ENCODE data around the gene KRT1. TPM values are rescaled to one million over a fixed set of nuclear protein-coding genes. Genes with fewer than 3 reads are reported as not detected.

Gene KRT1
- total RNA-seq, 2 experiments from 2014 or later: not detected

DNA sequence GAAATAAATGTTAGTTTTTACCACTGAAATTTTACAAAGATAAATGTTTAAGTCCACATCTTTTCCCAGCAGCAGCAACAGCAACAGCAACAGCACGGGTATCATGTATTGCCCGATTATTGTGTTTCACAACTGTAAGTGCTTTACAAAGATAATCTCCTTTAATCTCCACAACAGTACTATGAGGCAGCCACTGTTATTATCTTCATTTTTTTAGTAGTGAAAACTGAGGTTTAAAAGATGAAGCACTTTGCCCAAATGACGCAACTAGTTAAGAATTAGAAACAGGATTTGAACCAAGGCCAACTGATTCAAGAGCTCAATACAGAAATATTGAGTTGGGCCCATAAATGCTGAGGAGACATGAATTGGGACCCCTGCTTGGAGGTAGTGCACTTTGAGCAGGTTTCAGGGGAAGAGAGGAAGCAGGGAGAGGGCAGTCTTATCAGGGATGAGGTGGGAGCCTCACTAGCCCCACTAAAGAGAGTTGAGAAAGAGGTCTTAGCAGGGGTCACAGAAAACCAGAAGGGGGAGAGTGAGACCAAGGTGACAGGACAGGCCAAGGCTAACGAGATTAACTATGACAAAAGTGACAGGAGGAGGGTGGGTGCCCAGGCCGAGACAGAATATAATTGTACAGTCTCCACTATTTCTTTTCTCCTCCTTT lies 43.5 kb downstream of the KRT1 start:
- DNase-seq: no peak
- Mint-ChIP-seq H3K27me3 (peaks cover 2% of the 10 kb centered on the region), H3K4me1 (ENCODE audit: low read depth) (peaks cover 24% of the 10 kb centered on the region), H3K27ac (no peak overlapping the region), H3K9me3 (no peaks in the 10 kb centered on the region), H3K36me3 (no peaks in the 10 kb centered on the region), H3K4me3 (no peak overlapping the region)
- intact Hi-C loops (cut with micrococcal nuclease): no loop called here
- ChIA-PET POLR2A (no interaction called here), CTCF (no interaction called here)

DNA sequence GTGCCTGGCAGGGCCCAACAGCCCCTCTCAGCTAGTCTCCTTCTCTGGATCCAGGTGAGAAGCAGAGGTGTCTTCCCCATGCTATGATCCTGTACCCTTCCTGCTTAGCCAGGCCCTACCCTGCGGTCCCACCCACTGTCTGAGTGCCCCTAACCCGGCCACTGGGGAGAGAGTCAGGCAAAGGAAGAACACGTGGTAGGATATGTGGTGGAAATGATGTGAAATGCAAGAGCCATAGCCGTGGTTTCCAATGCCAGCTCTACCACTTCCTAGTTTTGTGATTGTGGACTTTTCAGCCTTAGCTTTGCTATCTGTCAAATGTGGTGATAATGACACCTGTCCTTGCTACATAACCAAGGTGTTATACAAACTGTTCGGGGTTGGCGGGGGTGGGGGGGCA lies 44.0 kb downstream of the KRT1 start:
- Mint-ChIP-seq H3K4me3 (no peak overlapping the region), H3K9me3 (no peaks in the 10 kb centered on the region), H3K27ac (no peak overlapping the region), H3K27me3 (peaks cover 2% of the 10 kb centered on the region), H3K4me1 (ENCODE audit: low read depth) (peaks cover 19% of the 10 kb centered on the region), H3K36me3 (no peaks in the 10 kb centered on the region)
- POLR2A ChIA-PET: no interaction called here
- DNase-seq: no peak
- intact Hi-C loops (cut with micrococcal nuclease): no loop called here
- CTCF ChIA-PET: interaction anchor here (0.7 kb wide), 1 partner anchor 1947 kb away, joined by 4 read pairs; no protein-coding TSS in a partner anchor

- Mint-ChIP-seq H3K27ac (no peak overlapping the region), H3K4me3 (no peak overlapping the region), H3K4me1 (ENCODE audit: low read depth) (peaks cover 27% of the 10 kb centered on the region), H3K9me3 (no peaks in the 10 kb centered on the region), H3K27me3 (peaks cover 2% of the 10 kb centered on the region), H3K36me3 (no peaks in the 10 kb centered on the region)
- CTCF ChIA-PET: interaction anchor here (0.7 kb wide), 1 partner anchor 235 kb away, joined by 3 read pairs; no protein-coding TSS in a partner anchor
- no peak for DNase-seq
- intact Hi-C loops (cut with micrococcal nuclease): no loop called here
- POLR2A ChIA-PET: no interaction called here
Observed at GRCh38 chr12:52634266-52635056, 45.7 kb downstream of the KRT1 start.

DNA sequence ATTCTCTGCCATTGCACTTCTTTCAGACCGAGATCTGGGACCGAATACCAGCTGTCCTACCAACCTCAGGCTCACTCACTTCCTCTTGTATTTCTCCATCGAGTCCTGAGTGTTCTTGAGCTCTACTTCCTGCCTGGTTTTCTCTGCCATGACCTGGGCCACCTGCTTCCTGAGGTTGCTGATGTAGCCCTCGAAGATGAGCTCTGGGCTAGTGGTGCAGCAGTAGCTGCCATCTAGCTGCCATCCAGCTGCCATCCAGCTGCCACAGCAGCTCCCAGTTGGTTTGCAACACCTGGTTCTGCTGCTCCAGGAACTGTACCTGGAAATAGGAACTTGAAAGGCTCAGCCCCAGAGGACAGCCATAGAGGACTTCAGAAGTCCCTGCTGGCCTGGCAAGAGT lies 46.8 kb downstream of the KRT1 start:
- Mint-ChIP-seq H3K36me3 (no peaks in the 10 kb centered on the region), H3K4me3 (no peak overlapping the region), H3K27me3 (peaks cover 2% of the 10 kb centered on the region), H3K27ac (no peak overlapping the region), H3K9me3 (no peaks in the 10 kb centered on the region), H3K4me1 (ENCODE audit: low read depth) (peaks cover 27% of the 10 kb centered on the region)
- ChIA-PET POLR2A (no interaction called here), CTCF (interaction anchor here (0.6 to 1.3 kb wide), 3 partner anchors 167 to 252 kb away, joined by 3 read pairs; no protein-coding TSS in a partner anchor)
- intact Hi-C loops (cut with micrococcal nuclease): no loop called here
- DNase-seq: peak; percentile 26

DNA sequence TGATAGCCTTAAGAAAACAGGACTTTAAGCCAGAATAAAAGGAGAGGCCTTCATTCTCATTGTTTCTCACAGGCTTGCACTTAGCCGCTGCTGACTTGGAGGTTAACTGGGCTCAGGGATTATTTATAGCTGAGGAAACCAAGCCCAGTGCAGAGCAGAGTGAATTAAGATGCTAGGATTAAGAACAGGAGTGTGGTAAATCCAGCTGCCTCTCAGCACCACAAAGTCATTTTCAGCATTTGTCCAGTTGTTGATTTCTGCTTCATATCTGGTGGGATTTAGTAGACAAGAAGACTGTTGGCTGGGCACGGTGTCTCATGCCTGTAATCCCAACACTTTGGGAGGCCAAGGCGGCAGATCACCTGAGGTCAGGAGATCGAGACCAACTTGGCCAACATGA lies 47.6 kb downstream of the KRT1 start:
- Mint-ChIP-seq H3K9me3 (no peaks in the 10 kb centered on the region), H3K4me3 (no peak overlapping the region), H3K36me3 (no peaks in the 10 kb centered on the region), H3K4me1 (ENCODE audit: low read depth) (peaks cover 27% of the 10 kb centered on the region), H3K27me3 (peaks cover 2% of the 10 kb centered on the region), H3K27ac (no peak overlapping the region)
- DNase-seq: no peak
- ChIA-PET POLR2A (no interaction called here), CTCF (interaction anchor here (1.3 kb wide), 1 partner anchor 252 kb away, joined by 3 read pairs; no protein-coding TSS in a partner anchor)
- intact Hi-C loops (cut with micrococcal nuclease): no loop called here

DNA sequence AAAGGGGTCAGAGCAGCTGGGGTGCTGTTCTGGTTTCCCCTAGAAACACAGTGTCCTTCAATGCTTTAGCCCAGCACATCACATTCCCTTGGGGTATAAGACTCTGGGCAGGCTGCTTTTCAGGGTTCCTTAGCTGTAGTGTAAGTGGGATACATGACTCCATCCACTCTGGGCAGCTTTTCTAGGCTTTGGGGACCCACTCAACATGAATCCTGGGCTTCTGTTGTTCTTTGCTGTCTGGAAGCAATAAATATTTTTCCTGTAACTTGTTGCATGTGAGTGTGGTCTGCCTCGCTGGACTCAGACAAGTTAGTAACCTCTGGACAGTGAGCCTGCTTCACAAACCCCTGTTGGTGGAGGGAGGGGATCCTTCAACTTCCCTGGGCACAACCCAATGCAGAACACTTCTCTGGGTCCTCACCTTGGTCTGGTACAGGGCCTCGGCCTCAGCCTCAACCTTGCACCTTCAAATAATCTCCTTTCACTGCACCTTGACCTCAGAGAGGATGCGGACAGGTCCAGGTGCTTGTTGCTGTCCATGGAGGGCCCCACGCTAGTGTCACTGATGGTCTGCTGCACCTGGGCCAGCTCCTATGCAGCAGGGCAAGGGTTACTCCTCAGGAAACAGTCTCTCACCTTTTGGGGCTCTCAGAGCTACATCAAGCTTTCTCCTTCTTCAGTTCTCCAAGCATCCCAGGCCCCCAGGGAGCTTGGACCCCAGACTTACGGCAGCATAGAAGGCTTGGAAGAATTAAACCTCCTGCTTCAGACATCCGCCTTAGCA lies 48.3 kb downstream of the KRT1 start:
- intact Hi-C loops (cut with micrococcal nuclease): no loop called here
- peaks cover 2% of the 10 kb centered on the region for H3K27me3 Mint-ChIP-seq
- peaks cover 29% of the 10 kb centered on the region for H3K4me1 Mint-ChIP-seq (ENCODE audit: low read depth)
- POLR2A ChIA-PET: no interaction called here
- H3K27ac Mint-ChIP-seq: no peak overlapping the region
- H3K4me3 Mint-ChIP-seq: no peak overlapping the region
- no peak for DNase-seq
- H3K9me3 Mint-ChIP-seq: no peaks in the 10 kb centered on the region
- CTCF ChIA-PET: no interaction called here
- no peaks in the 10 kb centered on the region for H3K36me3 Mint-ChIP-seq

- CTCF ChIA-PET: no interaction called here
Observed at GRCh38 chr12:52631264-52631663, 48.9 kb downstream of the KRT1 start.

GRCh38 chr12:52630599-52631200 lies 49.5 kb downstream of the KRT1 start:
- Mint-ChIP-seq H3K27me3 (peaks cover 2% of the 10 kb centered on the region), H3K9me3 (no peaks in the 10 kb centered on the region), H3K4me3 (no peak overlapping the region), H3K27ac (no peak overlapping the region), H3K36me3 (no peaks in the 10 kb centered on the region), H3K4me1 (ENCODE audit: low read depth) (peaks cover 29% of the 10 kb centered on the region)
- no peak for DNase-seq
- intact Hi-C loops (cut with micrococcal nuclease): no loop called here
- ChIA-PET POLR2A (no interaction called here), CTCF (no interaction called here)

More at GRCh38 chr12:52631264-52631663, 48.9 kb downstream of the KRT1 start:
- intact Hi-C loops (cut with micrococcal nuclease): no loop called here
- Mint-ChIP-seq H3K36me3 (no peaks in the 10 kb centered on the region), H3K27ac (no peak overlapping the region), H3K4me3 (no peak overlapping the region), H3K27me3 (peaks cover 2% of the 10 kb centered on the region), H3K9me3 (no peaks in the 10 kb centered on the region), H3K4me1 (ENCODE audit: low read depth) (peaks cover 29% of the 10 kb centered on the region)
- DNase-seq: no peak
- POLR2A ChIA-PET: no interaction called here

- CTCF ChIA-PET: no interaction called here
- Mint-ChIP-seq H3K4me1 (ENCODE audit: low read depth) (peaks cover 29% of the 10 kb centered on the region), H3K9me3 (no peaks in the 10 kb centered on the region), H3K36me3 (no peaks in the 10 kb centered on the region), H3K4me3 (no peak overlapping the region), H3K27ac (no peak overlapping the region), H3K27me3 (no peaks in the 10 kb centered on the region)
- intact Hi-C loops (cut with micrococcal nuclease): no loop called here
- POLR2A ChIA-PET: no interaction called here
- no peak for DNase-seq
Observed at GRCh38 chr12:52630008-52630500, 50.2 kb downstream of the KRT1 start.

DNA sequence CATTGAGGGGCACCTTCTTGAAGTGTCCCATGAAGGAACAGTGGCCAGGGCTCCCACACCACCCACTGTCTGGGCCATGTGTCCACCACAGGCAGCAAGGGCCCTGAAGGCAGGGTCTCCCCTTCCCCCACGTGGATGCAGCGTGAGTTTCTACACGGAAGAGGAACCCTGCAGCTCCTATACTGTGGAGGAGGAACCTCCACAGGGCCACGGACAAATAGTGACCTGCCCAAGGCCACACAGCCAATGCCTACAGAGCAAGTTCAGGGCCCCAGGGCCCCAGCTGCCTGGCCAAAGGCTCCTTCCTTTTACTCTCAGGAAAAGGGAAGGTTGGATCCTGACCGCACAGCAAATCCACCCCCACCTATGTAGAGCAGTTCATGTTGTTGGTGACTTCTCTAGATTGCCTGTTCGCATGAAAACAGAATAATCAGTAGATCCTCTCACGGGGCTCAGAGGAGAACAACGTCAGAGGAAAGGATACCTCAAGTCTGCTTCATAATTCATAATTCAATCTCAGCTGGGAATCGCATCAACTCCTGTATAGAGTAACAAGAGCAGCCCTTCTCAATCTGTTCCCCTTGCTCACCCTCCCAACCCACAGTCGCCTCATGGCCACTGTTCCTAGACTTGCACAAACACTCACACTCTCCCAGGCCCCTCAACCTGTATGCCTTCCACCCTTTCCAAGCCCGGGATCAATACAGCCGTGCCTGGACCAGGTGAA lies 50.8 kb downstream of the KRT1 start:
- Mint-ChIP-seq H3K4me3 (no peak overlapping the region), H3K27me3 (no peaks in the 10 kb centered on the region), H3K4me1 (ENCODE audit: low read depth) (peaks cover 29% of the 10 kb centered on the region), H3K36me3 (no peaks in the 10 kb centered on the region), H3K27ac (no peak overlapping the region), H3K9me3 (no peaks in the 10 kb centered on the region)
- CTCF ChIA-PET: no interaction called here
- no peak for DNase-seq
- POLR2A ChIA-PET: no interaction called here
- intact Hi-C loops (cut with micrococcal nuclease): no loop called here

DNA sequence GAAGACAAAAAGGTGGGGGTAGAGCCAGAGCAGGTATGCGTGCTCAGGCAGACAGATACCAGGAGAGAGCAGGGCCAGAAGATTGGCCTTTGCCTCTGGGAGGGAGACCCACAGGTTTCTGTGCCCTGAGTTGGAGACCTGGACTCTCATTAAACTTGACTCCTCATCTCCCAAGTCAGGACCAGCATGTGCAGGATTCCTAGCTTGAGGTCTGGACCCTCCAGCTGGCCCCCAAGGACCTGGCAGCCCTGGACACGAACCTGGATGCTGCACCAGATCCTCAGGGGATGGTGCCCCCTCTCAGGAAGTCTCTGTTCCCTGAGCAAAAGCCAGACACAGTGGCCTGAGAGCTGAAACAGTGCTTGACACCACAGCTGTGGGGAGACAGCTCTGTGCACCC lies 51.4 kb downstream of the KRT1 start:
- no peaks in the 10 kb centered on the region for H3K27me3 Mint-ChIP-seq
- H3K4me3 Mint-ChIP-seq: no peak overlapping the region
- ChIA-PET CTCF (no interaction called here), POLR2A (no interaction called here)
- intact Hi-C loops (cut with micrococcal nuclease): no loop called here
- peaks cover 24% of the 10 kb centered on the region for H3K4me1 Mint-ChIP-seq (ENCODE audit: low read depth)
- no peak for DNase-seq
- no peak overlapping the region for H3K27ac Mint-ChIP-seq
- H3K9me3 Mint-ChIP-seq: no peaks in the 10 kb centered on the region
- no peaks in the 10 kb centered on the region for H3K36me3 Mint-ChIP-seq

Measured in activated CD4-positive, alpha-beta memory T cell treated with anti-CD3 and anti-CD28 coated beads for 36 hours (primary cell).